Breast epithelium (tissue), 3 donors: Measurements from ENCODE around the gene NCAPG2.

Source experiments
- CTCF ChIP-seq, 3 donors: fragments of 450-650 bp; IDR thresholded peaks; one replicate each; pipeline ENCODE4 v1.5.1; 2016 to 2017; ENCODE audit warnings: antibody characterized with exemption in 3 of 3, mild to moderate bottlenecking in 3 of 3, moderate library complexity in 3 of 3
- POLR2A ChIP-seq: fragments of 450-650 bp; IDR thresholded peaks from one replicate; pipeline ENCODE4 v1.6.1; 2016; ENCODE audit warnings: antibody characterized with exemption, mild to moderate bottlenecking, moderate library complexity
- POLR2AphosphoS5 ChIP-seq, 3 donors: sonication (generic); formaldehyde crosslinking; IDR thresholded peaks; one replicate each; pipeline ENCODE4 v1.6.1; 2017; ENCODE audit warnings: antibody characterized with exemption in 3 of 3

- TF ChIP-seq CTCF (IDR thresholded peaks at IDR 0.05): no peak
- no peak for TF ChIP-seq POLR2A
- TF ChIP-seq POLR2AphosphoS5 (IDR thresholded peaks at IDR 0.05): no peak
Measured at GRCh38 chr7:158737064-158737695, 32.6 kb upstream of the NCAPG2 start.
